ENCODE results near the gene KCNMA1.

KCNMA1 gene

GRCh38 chr10:77031531-77032187 is 605.9 kb downstream of the KCNMA1 start:
- H3K27ac ChIP-seq: no peak overlapping the region
- no peak for TF ChIP-seq CTCF (IDR thresholded peaks at IDR 0.05)
- no peak for TF ChIP-seq ZFX (IDR thresholded peaks at IDR 0.05; ENCODE audit: borderline replicate concordance)

GRCh38 chr10:77030974-77031373 is 606.6 kb downstream of the KCNMA1 start:
- no peak overlapping the region for H3K27ac ChIP-seq
- TF ChIP-seq CTCF (IDR thresholded peaks at IDR 0.05) (no peak), ZFX (IDR thresholded peaks at IDR 0.05; ENCODE audit: borderline replicate concordance) (no peak)

DNA sequence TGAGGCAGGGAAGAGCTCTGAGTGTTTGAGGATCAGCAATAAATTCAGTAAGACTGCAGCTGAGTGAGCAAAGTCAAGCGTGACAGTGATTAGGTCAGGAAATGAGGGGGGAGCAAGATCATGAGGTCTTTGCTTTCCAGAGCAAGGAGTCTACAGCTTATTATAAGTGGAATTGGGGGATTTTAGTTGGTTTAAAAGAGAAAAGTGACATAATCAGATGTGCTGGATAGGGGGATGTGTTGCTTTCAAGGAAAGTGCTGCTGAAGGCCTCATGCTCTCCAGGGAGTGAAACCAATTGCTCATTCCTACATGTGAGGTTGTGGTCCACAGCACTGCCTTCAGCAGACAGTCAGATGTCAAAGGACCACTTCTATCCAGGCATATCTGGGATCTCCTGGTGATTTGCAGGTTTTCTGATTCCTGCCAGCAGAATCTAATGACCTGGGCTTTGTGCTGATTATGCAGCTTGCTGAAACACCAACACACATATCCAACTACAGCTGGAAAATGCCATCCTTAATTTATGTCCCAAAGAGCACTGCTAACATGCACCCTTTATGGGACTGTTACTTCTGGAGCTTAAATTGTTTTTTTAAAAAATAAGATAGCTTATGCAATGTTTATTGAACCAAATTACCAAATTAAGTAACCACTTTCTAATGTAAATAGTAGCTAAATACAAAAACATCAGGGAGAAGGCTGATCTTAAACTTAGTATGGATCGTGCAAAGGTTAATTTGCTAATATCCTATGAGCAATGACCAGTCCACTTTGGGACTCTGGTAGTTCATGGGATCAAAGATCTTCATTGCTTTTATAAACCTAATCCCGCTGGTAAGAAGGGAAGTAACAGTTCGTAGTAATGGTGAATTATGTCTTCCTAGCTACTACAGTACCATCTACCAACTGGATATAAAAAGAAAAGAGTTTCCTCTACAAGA is 607.6 kb downstream of the KCNMA1 start:
- TF ChIP-seq ZFX (IDR thresholded peaks at IDR 0.05; ENCODE audit: borderline replicate concordance): no peak
- no peak for TF ChIP-seq CTCF (IDR thresholded peaks at IDR 0.05)
- H3K27ac ChIP-seq: no peak overlapping the region

DNA sequence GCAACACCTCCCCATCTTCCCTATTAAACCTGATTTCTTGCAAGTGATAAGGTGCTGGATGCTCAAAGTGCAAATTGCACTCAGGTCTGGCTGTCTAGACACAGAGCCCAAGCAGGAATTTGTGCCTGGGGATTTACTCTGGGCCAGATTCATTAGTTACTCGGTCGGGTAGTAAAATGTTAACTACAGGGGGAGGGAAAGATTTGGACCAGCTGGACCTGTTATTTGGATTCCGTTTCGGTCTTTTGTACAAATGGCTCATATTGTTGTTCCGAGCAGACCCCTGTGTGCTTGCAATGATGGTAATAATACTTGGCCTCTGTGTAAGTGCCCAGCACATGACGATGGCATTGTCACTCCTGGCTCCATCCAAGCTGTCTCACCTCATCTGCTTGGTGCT is 609.6 kb downstream of the KCNMA1 start:
- TF ChIP-seq CTCF (IDR thresholded peaks at IDR 0.05): no peak
- no peak overlapping the region for H3K27ac ChIP-seq

- no peak overlapping the region for H3K27ac ChIP-seq
Observed at GRCh38 chr10:77027576-77027975, 610.0 kb downstream of the KCNMA1 start.

GRCh38 chr10:77027141-77027540 is 610.5 kb downstream of the KCNMA1 start:
- H3K27ac ChIP-seq: no peak overlapping the region

More at GRCh38 chr10:77027576-77027975, 610.0 kb downstream of the KCNMA1 start:
- TF ChIP-seq CTCF (IDR thresholded peaks at IDR 0.05) (no peak), ZFX (IDR thresholded peaks at IDR 0.05; ENCODE audit: borderline replicate concordance) (no peak)

More at GRCh38 chr10:77027141-77027540, 610.5 kb downstream of the KCNMA1 start:
- TF ChIP-seq ZFX (IDR thresholded peaks at IDR 0.05; ENCODE audit: borderline replicate concordance): no peak
- TF ChIP-seq CTCF (IDR thresholded peaks at IDR 0.05): no peak

All from 22Rv1 (cell line).